ENCODE measurements around the gene PRR15.

GRCh38 chr7:29565224-29565630 lies 1.6 kb downstream of the PRR15 start:
- TF ChIP-seq CTCF (IDR thresholded peaks at IDR 0.05; ENCODE audit: insufficient read depth, low read length), result no peak
- TF ChIP-seq GABPA (IDR thresholded peaks at IDR 0.05; ENCODE audit: low read depth), result no peak
